Panc1 (cell line): ENCODE results near the gene ANO4. TPM values are rescaled to one million over a fixed set of nuclear protein-coding genes. Genes with fewer than 3 reads are reported as not detected.

Source experiments
- ATAC-seq: fragments of 200-7000 bp; cut with Tn5 transposase; 2 replicates; pipeline ENCODE4 v1.9.1; 2020; ENCODE audit warnings: mild to moderate bottlenecking, moderate library complexity
- BruUV-seq: library from RNA; stranded (reverse); fragments of 400-500 nt; replicated peaks from 2 replicates; lab custom pipeline; 2021; lab: Mats Ljungman, UMichigan
- CTCF ChIA-PET: fragments of 300-600 bp; sonication (Branson Sonifier 250); formaldehyde crosslinking; loops from one replicate; lab custom pipeline; 2022; ENCODE audit warnings: antibody characterized with exemption; lab: Charles Lee
- POLR2A ChIA-PET: fragments of 300-600 bp; sonication (Branson Sonifier 250); formaldehyde crosslinking; loops from one replicate; lab custom pipeline; 2022; ENCODE audit warnings: antibody characterized with exemption; lab: Charles Lee
- DNase-seq: peaks from one replicate; pipeline ENCODE4 v3.0.0-alpha.2; 2010; ENCODE audit warnings: low read depth, low spot score
- H3K27ac ChIP-seq: 2 replicates; pipeline ENCODE4 v1.5.1; 2011; ENCODE audit warnings: mild to moderate bottlenecking, low read length, inconsistent platforms
- H3K27me3 ChIP-seq: fragments of 200-500 bp; sonication (Bioruptor generic); 2 replicates; pipeline ENCODE4 v1.6.0; 2014; ENCODE audit warnings: low read length, inconsistent platforms; ENCODE audit not compliant: control insufficient read depth, insufficient read depth
- H3K36me3 ChIP-seq: fragments of 200-500 bp; sonication (Bioruptor generic); 2 replicates; pipeline ENCODE4 v1.5.1; 2014; ENCODE audit warnings: inconsistent platforms, mild to moderate bottlenecking, low read length, moderate library complexity; ENCODE audit not compliant: control insufficient read depth, insufficient read depth
- H3K4me1 ChIP-seq: 2 replicates; pipeline ENCODE4 v1.5.1; 2011; ENCODE audit warnings: inconsistent platforms, mild to moderate bottlenecking, low read length, moderate library complexity; ENCODE audit not compliant: control insufficient read depth, insufficient read depth
- H3K4me3 ChIP-seq, 2 experiments: 2 replicates each; pipeline ENCODE4 v1.5.1; 2011 to 2012; ENCODE audit warnings: low read depth in 2 of 2, low read length in 2 of 2, mild to moderate bottlenecking in 2 of 2, inconsistent platforms in 1 of 2, moderate library complexity in 1 of 2
- H3K9me3 ChIP-seq: fragments of 200-500 bp; sonication (Bioruptor generic); 2 replicates; pipeline ENCODE4 v1.5.1; 2014; ENCODE audit warnings: low read depth, mild to moderate bottlenecking, inconsistent platforms, low read length, moderate library complexity; ENCODE audit not compliant: control insufficient read depth, insufficient read depth
- POLR2AphosphoS5 ChIP-seq: IDR thresholded peaks from 2 replicates; pipeline ENCODE4 v1.6.1; 2012; ENCODE audit warnings: mild to moderate bottlenecking, low read depth, low read length, moderate library complexity
- REST ChIP-seq, 2 experiments: IDR thresholded peaks; 2 replicates each; pipeline ENCODE4 v1.6.1; 2011 to 2012; ENCODE audit warnings: low read depth in 2 of 2, control low read depth in 1 of 2, low read length in 1 of 2, mild to moderate bottlenecking in 1 of 2, moderate library complexity in 1 of 2; ENCODE audit not compliant: insufficient read depth in 1 of 2
- SIN3A ChIP-seq: IDR thresholded peaks from 2 replicates; pipeline ENCODE4 v1.6.1; 2012; ENCODE audit warnings: low read depth, mild to moderate bottlenecking, low read length, moderate library complexity, borderline replicate concordance; ENCODE audit not compliant: insufficient read depth
- TCF7L2 ChIP-seq: IDR thresholded peaks from 2 replicates; pipeline ENCODE4 v1.6.1; 2011; ENCODE audit warnings: mild to moderate bottlenecking, low read depth, low read length, inconsistent platforms
- in situ Hi-C: cut with HindIII; loops from 2 replicates; pipeline ENCODE4 v1.10.0; 2016; ENCODE audit warnings: low sequenced_read_pairs, low pct_unique_long_range_greater_than_20kb
- intact Hi-C: fragments of 100-400 bp; cut with micrococcal nuclease; formaldehyde crosslinking; loops from one replicate; pipeline ENCODE4 v1.10.0; 2022; ENCODE audit not compliant: unreplicated experiment
- total RNA-seq: library from RNA; stranded (reverse); gene quantifications from one replicate; pipeline ENCODE4 v1.2.1, GENCODE V29; 2021; ENCODE audit not compliant: unreplicated experiment
- TF ChIP-seq, protein P1 (sequence below): fragments of 450-650 bp; IDR thresholded peaks from 2 replicates; pipeline ENCODE4 v1.5.1; 2017; ENCODE audit warnings: mild to moderate bottlenecking

The ANO4 gene
- total RNA-seq, 1 experiment from 2014 or later = not detected

DNA sequence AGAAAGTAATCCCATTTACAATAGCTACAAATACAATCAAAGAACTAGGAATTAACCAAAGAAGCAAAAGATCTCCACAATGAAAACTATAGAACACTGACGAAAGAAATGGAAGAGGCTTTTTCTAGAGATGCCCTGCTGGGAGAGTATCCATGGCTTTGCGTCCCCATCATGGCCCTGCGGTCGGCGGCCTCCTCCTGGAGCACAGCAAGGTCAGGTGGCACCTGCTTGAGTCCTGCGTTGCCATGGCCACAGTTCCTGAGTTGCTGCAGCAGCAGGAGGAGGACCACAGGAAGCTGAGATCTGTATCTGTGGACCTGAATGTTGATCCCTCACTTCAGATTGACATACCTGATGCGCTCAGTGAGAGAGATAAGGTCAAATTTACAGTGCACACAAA, 271.9 kb downstream of the ANO4 start:
- ATAC-seq (no peak), DNase-seq (no peak)
- TF ChIP-seq, protein P1, sequence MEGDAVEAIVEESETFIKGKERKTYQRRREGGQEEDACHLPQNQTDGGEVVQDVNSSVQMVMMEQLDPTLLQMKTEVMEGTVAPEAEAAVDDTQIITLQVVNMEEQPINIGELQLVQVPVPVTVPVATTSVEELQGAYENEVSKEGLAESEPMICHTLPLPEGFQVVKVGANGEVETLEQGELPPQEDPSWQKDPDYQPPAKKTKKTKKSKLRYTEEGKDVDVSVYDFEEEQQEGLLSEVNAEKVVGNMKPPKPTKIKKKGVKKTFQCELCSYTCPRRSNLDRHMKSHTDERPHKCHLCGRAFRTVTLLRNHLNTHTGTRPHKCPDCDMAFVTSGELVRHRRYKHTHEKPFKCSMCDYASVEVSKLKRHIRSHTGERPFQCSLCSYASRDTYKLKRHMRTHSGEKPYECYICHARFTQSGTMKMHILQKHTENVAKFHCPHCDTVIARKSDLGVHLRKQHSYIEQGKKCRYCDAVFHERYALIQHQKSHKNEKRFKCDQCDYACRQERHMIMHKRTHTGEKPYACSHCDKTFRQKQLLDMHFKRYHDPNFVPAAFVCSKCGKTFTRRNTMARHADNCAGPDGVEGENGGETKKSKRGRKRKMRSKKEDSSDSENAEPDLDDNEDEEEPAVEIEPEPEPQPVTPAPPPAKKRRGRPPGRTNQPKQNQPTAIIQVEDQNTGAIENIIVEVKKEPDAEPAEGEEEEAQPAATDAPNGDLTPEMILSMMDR = no peak
- TF ChIP-seq POLR2AphosphoS5 = no peak
- TF ChIP-seq SIN3A = no peak
- no peak for TF ChIP-seq REST (IDR thresholded peaks at IDR 0.05; ENCODE audit: insufficient read depth in 1 of 2, low read depth in 2 of 2, low read length in 1 of 2)
- Histone ChIP-seq H3K27ac (no peak overlapping the region), H3K4me1 (no peaks in the 10 kb centered on the region), H3K27me3 (no peaks in the 10 kb centered on the region), H3K9me3 (no peaks in the 10 kb centered on the region), H3K36me3 (no peaks in the 10 kb centered on the region), H3K4me3 (no peak overlapping the region)
- CTCF ChIA-PET = no interaction called here
- intact Hi-C loops (no loop called here), in situ Hi-C loops (no loop called here)
- no TSS peak for BruUV-seq
- POLR2A ChIA-PET = no interaction called here

GRCh38 chr12:101068402-101068801, 273.8 kb downstream of the ANO4 start:
- no peak for TF ChIP-seq POLR2AphosphoS5
- no peaks in the 10 kb centered on the region for H3K36me3 ChIP-seq
- BruUV-seq = no TSS peak
- ChIA-PET POLR2A (no interaction called here), CTCF (no interaction called here)
- no peaks in the 10 kb centered on the region for H3K27me3 ChIP-seq
- no peaks in the 10 kb centered on the region for H3K9me3 ChIP-seq
- H3K4me3 ChIP-seq = no peak overlapping the region
- intact Hi-C loops = no loop called here
- DNase-seq (no peak), ATAC-seq (no peak)
- H3K27ac ChIP-seq = no peak overlapping the region
- in situ Hi-C loops = no loop called here
- H3K4me1 ChIP-seq = no peaks in the 10 kb centered on the region

GRCh38 chr12:101068836-101069235, 274.3 kb downstream of the ANO4 start:
- TF ChIP-seq REST (IDR thresholded peaks at IDR 0.05; ENCODE audit: insufficient read depth in 1 of 2, low read depth in 2 of 2, low read length in 1 of 2) = no peak
- TF ChIP-seq TCF7L2 = no peak
- TF ChIP-seq, protein P1 = no peak
- no peak for TF ChIP-seq SIN3A
- no peak for ATAC-seq
- intact Hi-C loops = no loop called here

More at GRCh38 chr12:101068836-101069235, 274.3 kb downstream of the ANO4 start:
- POLR2A ChIA-PET = no interaction called here
- Histone ChIP-seq H3K4me3 (no peak overlapping the region), H3K27ac (no peak overlapping the region), H3K4me1 (no peaks in the 10 kb centered on the region), H3K9me3 (no peaks in the 10 kb centered on the region), H3K36me3 (no peaks in the 10 kb centered on the region), H3K27me3 (no peaks in the 10 kb centered on the region)
- no TSS peak for BruUV-seq
- in situ Hi-C loops = no loop called here
- CTCF ChIA-PET = no interaction called here
- no peak for DNase-seq
